ENCODE data around the gene AMOTL1.

Gene AMOTL1

DNA sequence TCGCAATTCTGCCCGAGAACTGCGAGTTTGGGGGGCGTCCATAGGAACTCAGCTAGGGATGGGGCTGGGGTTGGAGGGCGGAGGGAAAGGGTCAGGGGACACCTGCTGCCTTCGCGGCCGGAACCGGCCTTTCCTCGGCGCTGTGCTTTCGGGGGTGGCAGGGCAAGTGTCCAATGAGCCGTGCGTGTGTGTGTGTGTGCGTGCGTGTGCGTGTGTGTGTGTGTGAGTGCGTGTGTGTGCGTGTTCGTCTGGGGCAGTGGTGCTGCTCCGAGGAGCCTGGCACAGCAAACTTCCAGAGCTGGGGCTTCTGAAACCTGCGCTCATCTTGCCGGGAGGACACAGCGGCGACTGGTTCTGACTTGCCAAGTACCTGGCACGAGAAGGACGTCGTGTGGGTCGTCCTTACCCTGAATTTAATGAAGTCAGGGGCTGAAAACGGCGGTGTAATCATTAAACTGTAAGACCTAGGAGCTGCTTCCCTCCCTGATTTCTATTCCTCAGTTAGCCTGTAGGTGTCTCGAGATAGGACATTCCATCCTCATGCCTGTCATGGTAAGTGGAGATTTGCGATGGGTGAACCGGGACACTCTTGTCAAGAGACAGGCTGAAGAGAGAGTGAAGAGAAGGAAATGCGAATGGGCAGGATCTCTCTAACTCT is 27.0 kb upstream of the AMOTL1 start:
- DNase-seq: peak; percentile 72

DNA sequence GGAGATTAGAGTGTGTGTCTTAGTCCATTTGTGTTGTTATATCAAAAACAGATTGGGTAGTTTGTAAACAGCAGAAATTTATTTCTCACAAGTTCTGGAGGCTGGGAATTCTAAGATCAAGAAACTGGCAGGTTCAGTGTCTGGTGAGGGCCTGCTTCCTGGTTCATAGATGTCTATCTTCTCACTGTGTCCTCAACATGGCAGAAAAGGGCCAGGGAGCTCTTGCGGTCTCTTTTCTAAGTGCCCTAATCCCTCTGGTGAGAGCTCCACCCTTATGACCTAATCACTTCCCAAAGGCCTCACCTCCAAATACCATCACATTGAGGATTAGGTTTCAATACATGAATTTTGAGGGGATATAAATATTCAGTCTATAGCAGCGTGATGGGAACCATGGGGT is 25.5 kb upstream of the AMOTL1 start:
- DNase-seq: no peak

- DNase-seq: peak; percentile 17
These were observed 21.4 kb upstream of the AMOTL1 start for GRCh38 chr11:94746721-94747120.

GRCh38 chr11:94747146-94747545 is 21.0 kb upstream of the AMOTL1 start:
- peak; percentile 85 for DNase-seq

GRCh38 chr11:94747601-94748041 is 20.5 kb upstream of the AMOTL1 start:
- DNase-seq: peak; percentile 36

- DNase-seq: peak; percentile 47
These were observed 18.8 kb upstream of the AMOTL1 start for GRCh38 chr11:94749369-94749768.

GRCh38 chr11:94750319-94751217 is 17.6 kb upstream of the AMOTL1 start:
- no peak for DNase-seq

GRCh38 chr11:94751218-94751609 is 16.9 kb upstream of the AMOTL1 start:
- DNase-seq: no peak

- DNase-seq: peak; percentile 50
These were observed 16.4 kb upstream of the AMOTL1 start for GRCh38 chr11:94751786-94752185.

GRCh38 chr11:94753630-94754029 is 14.5 kb upstream of the AMOTL1 start:
- DNase-seq: no peak

DNA sequence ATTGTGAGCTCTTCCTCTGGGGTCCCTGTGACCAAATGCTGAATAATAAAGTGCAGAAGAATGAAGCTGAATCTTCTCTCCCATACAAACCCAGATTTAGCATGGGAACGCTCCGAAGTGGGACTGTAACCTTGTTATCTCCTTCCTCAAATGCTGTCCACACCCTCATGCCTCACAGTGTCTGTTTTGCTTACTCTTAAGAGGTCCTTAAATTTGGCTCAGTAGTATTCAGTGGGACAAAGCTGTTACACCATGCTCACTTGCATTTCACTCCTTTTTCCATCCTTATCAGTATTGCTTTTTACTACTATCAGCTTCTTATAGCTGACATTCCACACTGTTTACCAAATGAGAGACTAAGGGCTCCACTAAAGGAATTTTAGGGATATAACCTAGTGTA is 13.8 kb upstream of the AMOTL1 start:
- no peak for DNase-seq

GRCh38 chr11:94754819-94755218 is 13.3 kb upstream of the AMOTL1 start:
- no peak for DNase-seq

- no peak for DNase-seq
These were observed 12.7 kb upstream of the AMOTL1 start for GRCh38 chr11:94755494-94755893.

- no peak for DNase-seq
These were observed 11.0 kb upstream of the AMOTL1 start for GRCh38 chr11:94757037-94757735.

GRCh38 chr11:94758666-94759065 is 9.5 kb upstream of the AMOTL1 start:
- no peak for DNase-seq

DNA sequence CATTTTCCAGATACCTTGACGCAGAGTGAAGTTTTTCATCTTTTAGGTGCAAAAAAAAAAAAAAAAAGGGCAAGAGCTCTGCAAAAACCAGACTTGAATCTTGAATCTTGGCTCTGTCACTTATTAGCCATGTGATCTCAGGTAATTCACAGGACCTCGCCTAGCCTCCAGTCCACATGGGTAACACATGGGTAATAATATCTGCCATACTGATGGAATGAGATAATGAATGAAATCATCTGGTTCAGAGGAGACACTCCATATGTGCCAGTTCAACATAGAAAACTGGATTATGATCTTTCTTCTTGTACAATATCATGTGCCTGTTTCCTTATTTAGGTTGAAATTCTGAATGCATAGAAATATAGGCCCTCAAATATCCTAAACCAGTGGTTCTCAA is 8.6 kb upstream of the AMOTL1 start:
- DNase-seq: no peak

- DNase-seq: no peak
These were observed 7.9 kb upstream of the AMOTL1 start for GRCh38 chr11:94760296-94760695.

- peak; percentile 24 for DNase-seq
These were observed 5.9 kb upstream of the AMOTL1 start for GRCh38 chr11:94762208-94762607.

GRCh38 chr11:94762995-94763394 is 5.2 kb upstream of the AMOTL1 start:
- no peak for DNase-seq

DNA sequence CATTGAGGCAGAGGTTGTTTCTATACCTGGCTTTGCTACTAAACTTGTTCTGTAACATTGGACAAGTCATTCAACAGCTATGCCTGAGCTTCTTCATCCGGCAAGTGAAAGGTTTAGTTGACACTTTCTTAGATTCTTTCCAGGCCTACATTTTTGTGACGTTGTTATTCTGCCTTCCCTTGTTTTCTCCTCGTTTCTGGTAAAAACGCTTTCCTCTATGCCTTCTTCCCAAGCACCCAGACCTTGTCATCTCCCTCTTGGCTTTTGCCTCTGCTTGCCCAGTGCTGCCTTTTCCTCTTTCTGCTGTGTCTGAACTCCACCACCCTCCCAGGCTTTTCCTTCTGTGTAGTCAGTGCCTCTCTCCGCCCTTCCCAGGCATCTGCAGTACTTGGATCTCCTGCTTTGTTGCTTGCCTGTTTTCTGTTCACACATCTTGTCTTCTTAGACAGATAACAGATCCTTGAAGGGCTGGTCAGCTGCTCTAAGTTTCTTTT is 1.4 kb upstream of the AMOTL1 start:
- DNase-seq: no peak

DNA sequence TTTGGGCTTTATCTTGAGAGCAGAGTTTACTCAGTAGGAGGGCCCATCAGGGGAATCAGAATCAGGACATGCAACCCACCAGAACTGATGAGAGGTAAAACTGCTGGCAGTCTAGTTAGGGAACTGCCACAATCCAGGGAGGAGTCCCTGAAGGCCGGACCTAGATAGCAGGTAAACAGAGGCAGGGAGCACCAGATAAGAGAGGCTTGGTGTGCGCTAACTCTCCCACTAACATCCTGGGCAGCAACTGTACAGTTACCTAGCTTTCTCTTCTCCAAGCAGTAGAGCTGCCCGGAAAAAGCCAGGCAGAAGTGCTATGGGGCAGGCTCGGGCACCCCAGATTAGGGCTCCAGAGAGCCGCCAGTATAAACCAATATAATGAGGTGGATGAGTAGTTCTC is 865 bp upstream of the AMOTL1 start:
- no peak for DNase-seq

GRCh38 chr11:94768602-94769541 is 716 bp downstream of the AMOTL1 start:
- DNase-seq: peak; percentile 54

Data from fibroblast of skin of back (primary cell).